Measurements from ENCODE around the gene CELA3B.
"Not testable (repeated sequence)": the region's sequence is repeated elsewhere in the genome, so short reads cannot be mapped to it uniquely, and the experiment has no call there.

The CELA3B gene

DNA sequence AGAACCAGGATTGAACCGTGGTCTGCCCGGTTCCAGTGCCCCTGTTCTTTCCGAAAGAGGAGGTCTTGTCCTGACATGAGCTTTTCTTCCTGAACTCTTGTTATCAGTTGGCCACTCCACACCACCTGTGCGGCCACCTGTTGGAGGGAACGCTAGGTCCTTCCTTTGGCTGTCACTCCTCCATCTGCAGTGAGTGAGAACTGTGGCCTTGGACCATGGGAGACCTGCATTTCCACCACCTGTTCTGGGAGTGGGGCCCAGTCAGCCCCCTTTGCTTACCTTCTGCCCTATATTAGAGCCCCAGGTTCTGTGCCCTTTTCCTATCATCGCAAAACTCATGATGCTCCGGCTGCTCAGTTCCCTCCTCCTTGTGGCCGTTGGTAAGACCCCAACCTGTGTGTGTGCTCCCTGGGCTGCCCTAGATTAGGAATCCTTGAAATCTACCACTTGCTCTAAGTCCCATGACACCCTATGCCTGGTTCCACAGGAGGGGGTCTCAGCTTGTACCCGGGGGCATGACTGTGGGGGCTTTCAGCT lies at the start of gene CELA3B:
TSS of gene CELA3B (plus strand) at position 320 of the 537 bp plus-strand sequence. CDS start at position 338, 18 bp downstream.
- not testable (repeated sequence) for DNase-seq

DNA sequence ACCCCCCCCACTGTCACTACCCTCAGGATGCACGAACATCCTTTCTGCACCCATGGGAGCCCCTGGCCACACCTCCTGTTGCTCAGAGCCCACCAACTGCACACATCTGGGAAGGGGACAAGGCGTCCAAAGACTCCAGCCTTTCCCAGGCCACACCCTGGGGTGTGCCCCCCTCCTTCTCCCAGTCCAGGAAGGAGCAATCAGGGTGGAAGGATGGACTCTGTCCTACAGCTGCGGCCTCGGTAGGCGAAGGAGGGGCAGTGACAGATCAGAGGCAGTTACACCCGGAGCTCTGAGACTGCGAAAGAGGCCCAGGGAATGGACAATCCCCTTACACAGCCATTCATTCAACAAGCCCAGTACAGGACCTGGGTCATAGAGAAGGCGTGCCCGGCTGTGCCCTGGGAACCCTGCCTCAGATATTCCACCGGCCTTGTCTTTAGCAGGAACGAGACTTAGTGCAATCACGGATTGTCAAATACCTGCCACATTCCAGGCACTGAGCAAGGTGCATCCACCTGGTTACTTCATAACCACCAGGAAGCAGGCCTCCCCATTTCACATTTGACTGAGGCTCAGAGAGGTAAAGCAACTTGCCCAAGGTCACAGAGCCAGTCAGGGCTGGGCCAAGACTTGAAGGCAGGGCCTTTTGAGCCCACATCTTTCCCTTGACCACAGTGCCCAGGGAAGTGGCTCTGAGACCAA lies 49.1 kb upstream of the CELA3B start:
- DNase-seq = no peak

- no peak for DNase-seq
These were observed 46.7 kb upstream of the CELA3B start for GRCh38 chr1:21930080-21930571.

DNA sequence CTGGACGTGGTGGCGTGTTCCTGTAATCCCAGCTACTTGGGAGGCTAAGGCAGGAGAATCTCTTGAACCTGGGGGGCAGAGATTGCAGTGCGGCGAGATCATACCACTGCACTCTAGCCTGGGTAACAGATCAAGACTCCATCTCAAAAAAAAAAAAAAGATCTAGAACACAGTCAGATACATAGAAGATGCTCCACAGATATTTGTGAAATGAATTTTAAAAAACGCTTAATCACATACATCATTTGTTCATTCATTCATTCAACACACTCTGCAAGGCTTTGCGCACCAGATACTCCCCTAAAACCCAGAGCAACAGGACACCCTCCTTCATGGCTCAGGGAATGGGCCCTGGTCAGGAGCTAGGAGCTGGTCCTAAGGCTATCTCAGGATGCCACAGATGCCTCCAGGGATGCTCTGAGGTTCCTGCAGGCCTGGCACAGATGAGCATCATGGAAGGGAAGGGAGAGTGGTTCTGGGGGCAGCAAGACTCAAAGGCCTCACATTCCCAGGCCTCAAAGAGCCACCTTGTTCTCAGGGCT lies 46.1 kb upstream of the CELA3B start:
- DNase-seq = no peak

- no peak for DNase-seq
These were observed 45.4 kb upstream of the CELA3B start for GRCh38 chr1:21931171-21932093.

DNA sequence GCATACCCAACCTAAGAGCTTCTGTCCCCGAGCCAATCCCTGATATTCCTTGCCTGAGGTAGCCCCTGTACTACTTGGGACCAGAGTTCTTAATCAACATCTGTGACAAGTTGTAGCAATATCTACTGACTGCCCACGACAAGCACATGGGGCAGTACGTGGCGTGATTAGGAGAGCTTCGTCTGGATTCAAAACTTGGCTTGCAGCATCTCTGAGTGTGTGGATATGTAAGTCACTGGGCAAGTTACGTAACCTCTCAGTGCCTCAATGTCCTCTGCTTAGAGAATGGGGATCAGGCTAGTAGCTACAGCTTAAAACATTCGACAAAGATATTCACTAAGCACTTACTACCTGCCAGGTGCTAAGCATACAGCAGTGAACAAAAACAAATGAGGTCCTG lies 44.7 kb upstream of the CELA3B start:
- no peak for DNase-seq

DNA sequence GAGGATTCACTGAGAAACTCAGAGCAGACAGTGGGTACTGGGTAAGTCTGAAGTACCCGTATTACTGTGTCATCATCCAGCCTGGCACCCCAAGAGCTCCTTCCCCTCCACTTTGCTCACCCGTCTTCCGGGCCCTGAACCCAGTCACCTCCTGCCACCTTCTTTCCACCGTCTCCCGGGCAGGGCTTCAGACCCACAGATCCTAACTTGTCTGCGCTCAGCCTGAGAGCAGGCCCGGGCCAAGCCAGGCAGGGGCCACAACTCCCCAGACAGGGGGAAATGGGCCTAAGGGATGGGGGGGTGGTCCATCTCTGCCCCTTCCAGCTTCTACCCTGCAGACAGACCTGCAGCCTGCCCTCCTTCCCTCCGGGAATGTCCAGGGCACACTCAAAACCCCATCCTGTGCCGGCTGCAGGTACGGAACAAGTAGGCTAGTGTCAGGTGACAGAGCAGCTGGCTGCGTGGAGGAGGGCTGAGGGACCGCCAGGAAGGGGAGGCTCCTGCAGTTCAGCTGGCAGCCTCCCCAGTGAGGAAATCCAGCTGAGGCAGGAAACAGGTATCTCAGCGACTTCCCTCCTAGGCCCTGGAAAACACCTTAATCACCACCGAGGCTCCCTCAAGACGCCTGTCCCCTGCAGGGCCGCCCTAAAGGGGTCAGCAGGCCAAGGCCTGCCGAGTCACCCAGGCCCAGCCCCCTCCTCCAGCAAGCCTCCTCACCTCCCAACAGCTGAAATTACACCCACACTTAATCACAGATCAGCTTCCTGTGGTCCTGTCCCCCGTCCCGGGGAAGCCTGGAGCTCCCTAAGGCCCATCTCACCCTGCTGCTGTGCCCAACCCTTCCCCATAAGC lies 43.2 kb upstream of the CELA3B start:
- no peak for DNase-seq

DNA sequence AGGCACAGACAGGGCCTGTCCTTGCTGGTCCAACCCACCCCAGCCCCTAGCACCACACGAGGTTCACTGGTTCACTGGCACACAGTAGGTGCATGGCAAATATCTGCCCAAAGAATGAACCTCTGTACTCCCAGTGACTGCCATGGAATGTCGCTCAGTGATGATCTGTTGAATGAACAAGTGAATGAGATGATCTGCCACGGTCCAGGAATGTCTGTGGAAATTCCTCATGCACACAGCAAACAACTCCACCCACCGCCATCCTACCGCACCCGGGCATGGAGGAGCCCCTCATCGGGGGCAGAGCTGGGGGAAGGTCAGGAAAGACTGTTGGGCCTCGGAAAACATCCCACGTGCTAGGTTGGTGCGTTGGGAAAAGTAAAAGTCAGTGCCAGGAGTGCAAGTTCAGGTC lies 41.4 kb upstream of the CELA3B start:
- no peak for DNase-seq

GRCh38 chr1:21935891-21936365 lies 40.9 kb upstream of the CELA3B start:
- no peak for DNase-seq

- DNase-seq = no peak
These were observed 40.3 kb upstream of the CELA3B start for GRCh38 chr1:21936366-21937031.

DNA sequence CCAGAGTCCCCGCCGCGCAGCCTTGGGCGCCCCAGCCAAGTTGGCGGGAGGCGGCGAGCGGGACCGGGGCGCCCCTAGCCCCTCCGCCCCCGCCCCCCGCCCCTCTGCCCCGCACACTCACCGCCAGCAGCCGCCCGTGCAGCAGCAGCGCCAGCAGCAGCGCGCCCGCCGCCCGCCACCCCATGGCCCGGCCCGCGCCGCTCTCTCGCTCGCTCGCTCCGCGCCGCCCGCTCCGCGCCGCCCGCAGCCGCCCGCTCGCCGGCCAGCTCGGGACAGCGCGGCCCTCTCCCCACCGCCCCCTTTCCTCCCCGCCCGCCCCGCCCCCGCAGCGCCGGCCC lies 39.8 kb upstream of the CELA3B start, which contains the start of gene HSPG2:
TSS of gene HSPG2 (minus strand) at position 277 of the 338 bp plus-strand sequence. CDS start at position 184, 93 bp downstream.
- no peak for DNase-seq

DNA sequence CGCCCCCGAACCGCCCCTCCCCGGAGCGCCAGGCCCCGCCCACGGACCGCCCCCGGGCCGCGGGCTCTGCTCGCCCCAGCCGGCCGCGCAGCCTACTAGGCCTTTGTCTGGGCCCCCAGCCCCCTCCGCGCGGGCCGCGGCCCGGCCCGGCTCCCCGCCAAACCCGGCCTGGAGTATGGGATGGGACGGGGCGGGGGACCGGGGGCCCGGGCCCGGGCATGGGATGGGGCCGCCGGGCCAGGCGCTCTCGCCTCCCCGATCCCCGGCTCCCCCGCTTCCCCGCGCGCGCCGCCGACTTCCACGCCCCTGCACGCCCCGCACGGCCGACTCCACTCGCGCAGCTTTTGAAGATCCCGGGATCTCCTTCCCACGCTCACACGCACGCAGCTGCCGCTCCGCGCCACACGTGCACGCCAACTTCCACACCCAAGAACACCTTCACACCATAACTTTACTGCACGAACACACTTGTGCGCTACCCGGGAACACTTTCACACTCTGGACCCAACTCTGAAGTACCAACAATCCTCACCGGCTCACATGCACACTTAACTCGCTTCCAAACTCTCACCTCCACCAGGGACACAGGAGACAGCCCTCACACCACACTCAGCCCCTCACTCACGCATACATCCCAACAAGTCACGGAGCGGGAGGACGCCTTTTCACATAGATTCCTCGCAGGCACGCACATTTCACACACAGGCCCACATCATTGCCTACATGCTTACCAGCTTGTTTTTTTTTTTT lies 39.3 kb upstream of the CELA3B start:
- DNase-seq = peak; percentile 87

- DNase-seq = no peak
These were observed 37.9 kb upstream of the CELA3B start for GRCh38 chr1:21938732-21939538.

- no peak for DNase-seq
These were observed 37.0 kb upstream of the CELA3B start for GRCh38 chr1:21939650-21940374.

DNA sequence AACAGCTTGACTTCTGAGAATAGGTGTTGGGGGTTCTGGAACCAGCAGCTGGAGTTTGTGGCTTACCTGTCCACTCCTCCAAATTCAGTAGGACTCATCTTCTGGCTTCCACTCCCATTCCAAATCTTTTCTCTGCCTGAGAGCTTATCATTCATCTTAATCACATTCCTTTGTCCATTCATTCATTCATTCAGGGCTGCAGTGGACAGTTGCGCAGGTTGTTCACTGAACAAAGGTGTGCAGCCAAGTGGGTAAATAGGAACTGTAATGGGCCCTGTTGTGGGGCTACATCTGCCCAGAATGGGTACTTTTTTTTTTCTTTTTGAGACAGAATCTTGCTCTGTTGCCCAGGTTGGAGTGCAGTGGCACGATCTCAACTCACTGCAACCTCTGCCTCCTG lies 36.3 kb upstream of the CELA3B start:
- DNase-seq = no peak

DNA sequence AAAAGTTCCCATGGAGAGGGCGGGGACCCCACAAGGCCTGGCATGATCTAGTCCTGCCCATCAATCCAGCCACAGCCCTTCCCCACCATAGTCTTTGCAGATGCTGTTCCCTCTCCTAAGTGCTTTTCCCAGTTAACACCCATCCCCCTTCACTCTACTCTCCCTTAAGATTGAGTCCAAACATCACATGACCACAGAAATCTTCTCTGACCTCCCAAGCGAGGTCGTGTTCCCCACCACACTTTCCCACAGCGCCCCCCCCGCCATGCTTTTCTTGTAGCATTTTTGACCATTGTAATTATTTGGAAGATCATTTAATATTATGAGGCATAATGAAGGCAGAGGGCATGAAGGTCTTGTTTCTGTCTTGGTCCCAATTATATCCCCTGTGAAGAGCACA lies 35.5 kb upstream of the CELA3B start:
- no peak for DNase-seq

- DNase-seq = no peak
These were observed 34.4 kb upstream of the CELA3B start for GRCh38 chr1:21942464-21942863.

GRCh38 chr1:21942959-21943640 lies 33.7 kb upstream of the CELA3B start:
- DNase-seq = not testable (repeated sequence)

DNA sequence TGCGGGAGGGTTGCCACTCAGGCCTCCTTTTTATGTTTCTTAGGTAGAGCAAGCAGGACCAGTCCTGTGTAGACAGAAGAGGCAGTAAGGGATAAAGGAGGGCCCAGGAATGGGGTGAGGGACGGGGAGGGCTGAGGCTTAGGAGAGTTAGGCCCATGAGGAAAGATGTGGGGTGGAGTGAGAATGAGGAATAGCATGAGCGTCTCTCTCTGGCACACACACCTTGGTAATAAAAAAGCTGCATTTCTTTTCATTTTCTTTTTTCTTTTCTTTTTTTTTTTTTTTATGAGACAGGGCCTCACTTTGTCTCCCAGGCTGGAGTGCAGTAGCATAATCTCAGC lies 32.1 kb upstream of the CELA3B start:
- DNase-seq = no peak
